Daoy (cell line): ENCODE measurements around the gene C15orf62. TPM values are rescaled to one million over a fixed set of nuclear protein-coding genes. Genes with fewer than 3 reads are reported as not detected.
A peak's percentile ranks its signal among the peaks of the same experiment; 100 is the strongest.

Source experiments
- DNase-seq: peaks from one replicate; pipeline ENCODE4 v3.0.0-alpha.2; 2015; ENCODE audit warnings: low read depth
- total RNA-seq: library from RNA; depleted of rRNA; stranded (reverse); fragments of >200 nt; shearing (Covaris generic); gene quantifications from 2 replicates; pipeline ENCODE4 v1.2.3, GENCODE V29; 2014

The C15orf62 gene
- total RNA-seq, 1 experiment from 2014 or later, result 0.40 TPM

DNA sequence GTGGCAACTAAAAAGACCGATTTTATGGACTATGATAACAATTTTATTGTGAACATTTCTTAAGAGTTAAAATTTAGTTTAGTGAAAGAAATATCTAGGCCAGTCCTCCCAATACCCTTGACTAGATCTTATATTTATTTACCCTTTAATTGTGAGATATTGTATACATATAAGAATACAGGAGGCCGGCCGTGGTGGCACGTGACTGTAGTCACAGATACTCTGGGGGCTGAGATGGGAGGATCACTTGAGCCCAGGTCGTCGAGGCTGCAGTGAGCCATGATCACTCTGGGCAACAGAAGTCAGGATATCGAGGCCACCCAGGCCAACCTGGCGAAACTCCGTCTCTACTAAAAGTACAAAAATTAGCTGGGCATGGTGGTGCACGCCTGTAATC lies 14.0 kb upstream of the C15orf62 start:
- no peak for DNase-seq

DNA sequence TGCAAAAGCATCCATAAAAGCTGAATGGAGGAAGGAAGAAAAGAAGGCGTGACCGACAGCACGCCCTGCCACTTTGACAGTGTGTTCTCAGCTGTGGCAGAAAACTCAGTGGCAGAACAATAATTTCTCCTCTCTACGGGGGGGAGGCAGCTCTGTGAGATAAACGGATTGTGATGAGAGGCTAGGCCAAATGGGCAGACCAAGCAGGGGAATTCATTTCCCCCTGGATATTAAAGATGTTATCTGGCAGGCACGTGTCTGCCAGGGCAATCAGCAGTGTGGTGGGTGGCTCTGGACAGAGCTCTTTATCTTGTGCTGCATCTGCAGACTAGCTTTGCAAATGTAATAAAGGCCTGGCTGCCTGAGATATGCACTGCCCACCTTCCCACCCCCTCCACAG lies 12.8 kb upstream of the C15orf62 start:
- no peak for DNase-seq

GRCh38 chr15:40759961-40760360 lies 9.8 kb upstream of the C15orf62 start:
- no peak for DNase-seq

- DNase-seq, result peak; percentile 73
Measured at GRCh38 chr15:40762919-40763800, 6.6 kb upstream of the C15orf62 start.

DNA sequence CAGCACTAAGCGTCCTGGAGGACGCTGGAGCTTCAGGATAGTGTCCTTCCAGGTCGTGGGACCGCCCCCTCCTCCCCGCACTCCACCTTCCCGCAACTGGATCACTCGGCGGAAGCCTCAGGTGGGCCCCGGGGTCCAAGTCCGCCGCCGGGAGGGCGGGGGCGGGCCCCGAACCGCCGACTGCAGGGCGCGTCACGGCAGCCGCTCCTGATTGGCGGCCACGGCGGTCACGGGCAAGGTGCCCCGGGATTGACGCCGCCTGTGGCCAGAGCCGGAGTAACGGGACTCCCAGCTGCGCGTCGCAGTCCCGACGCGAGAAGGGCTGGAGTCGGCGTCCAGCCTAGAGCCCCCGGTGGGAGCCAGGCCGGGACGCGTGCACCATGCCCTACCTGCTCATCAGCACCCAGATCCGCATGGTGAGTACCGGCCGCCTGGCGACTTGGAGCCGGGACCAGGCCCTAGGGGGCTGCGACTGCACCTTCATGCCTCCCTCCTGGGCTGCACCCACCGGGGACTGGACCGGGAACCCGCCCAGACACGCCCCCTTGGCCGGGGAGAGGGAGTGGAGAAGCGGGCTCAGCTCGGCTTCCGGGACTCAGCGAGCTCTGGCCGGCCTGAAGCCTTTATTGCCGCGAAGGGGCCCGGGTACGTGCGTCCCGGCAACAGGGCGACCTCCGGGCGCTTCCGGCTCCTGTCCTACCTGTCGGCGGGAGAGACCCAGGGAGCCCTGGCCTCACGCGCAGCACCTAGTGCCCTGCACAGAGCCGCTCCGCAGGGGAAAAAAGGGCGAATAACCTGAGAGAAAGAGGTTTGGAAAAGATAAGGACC lies 5.8 kb upstream of the C15orf62 start, which contains the start of gene GCHFR:
TSS of gene GCHFR (plus strand) at position 268 of the 828 bp plus-strand sequence. CDS start at position 381, 113 bp downstream.
- peak; percentile 73 for DNase-seq

- no peak for DNase-seq
Measured at GRCh38 chr15:40764629-40765103, 5.1 kb upstream of the C15orf62 start.

- peak; percentile 36 for DNase-seq
Measured at GRCh38 chr15:40766194-40766815, 3.5 kb upstream of the C15orf62 start.

- DNase-seq, result peak; percentile 81
Measured at GRCh38 chr15:40766906-40767837, 2.6 kb upstream of the C15orf62 start.

DNA sequence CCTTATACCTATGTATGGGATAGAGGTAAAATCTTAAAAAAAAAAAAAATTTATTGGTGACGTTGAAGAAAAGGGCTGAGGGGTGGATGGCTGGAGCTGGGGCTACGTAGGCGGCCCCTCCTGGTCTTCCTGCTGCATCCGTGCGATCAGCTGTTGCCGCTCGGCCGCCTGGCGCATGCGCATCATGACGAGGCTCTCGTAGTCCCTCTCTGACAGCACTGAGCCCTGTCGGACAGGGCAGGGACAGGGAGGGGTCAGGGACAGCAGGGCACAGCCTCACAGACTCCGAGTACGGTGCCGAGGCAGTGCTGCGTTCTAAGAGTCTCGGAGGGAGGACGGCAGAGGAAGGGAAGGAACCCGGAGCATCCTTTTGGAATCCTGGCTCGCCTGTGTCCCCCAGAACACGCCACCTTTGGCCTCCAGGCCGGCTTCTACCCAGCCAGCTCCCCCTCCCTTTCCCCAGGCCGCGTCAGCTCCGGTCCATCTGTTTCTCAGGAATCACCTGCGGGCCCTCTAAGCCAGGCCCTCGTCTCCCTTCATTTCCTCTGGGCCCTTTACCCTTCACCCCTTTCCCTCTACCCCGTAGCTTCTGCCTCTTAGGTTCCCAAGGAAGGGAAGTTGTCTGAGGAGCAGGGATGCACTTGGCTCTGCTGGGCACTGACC lies 1.8 kb upstream of the C15orf62 start:
- DNase-seq, result no peak

- DNase-seq, result peak; percentile 79
Measured at GRCh38 chr15:40768521-40769273, 1.1 kb upstream of the C15orf62 start.

- peak; percentile 22 for DNase-seq
Measured at GRCh38 chr15:40770147-40770721, 454 bp downstream of the C15orf62 start.

DNA sequence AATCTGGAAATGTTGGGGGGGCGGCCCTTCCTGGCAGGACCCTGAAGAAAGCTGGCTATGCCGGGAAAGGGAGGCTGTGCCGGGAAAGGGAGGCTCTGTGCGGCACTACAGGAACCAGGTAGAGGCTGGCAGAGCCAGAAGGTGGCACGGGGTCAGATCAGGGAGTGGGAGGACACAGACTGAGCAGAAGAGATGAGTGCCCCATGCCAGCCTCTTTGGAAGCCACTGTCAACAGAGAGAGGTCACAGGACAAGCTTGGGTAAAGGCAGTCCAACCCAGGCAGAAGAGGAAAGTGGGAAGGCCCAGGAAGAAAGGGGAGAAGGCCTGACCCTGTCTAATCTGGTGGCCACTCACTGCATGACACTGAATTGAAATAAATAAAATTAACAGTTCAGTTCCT lies 1.5 kb downstream of the C15orf62 start:
- no peak for DNase-seq

- no peak for DNase-seq
Measured at GRCh38 chr15:40772014-40772413, 2.2 kb downstream of the C15orf62 start.

DNA sequence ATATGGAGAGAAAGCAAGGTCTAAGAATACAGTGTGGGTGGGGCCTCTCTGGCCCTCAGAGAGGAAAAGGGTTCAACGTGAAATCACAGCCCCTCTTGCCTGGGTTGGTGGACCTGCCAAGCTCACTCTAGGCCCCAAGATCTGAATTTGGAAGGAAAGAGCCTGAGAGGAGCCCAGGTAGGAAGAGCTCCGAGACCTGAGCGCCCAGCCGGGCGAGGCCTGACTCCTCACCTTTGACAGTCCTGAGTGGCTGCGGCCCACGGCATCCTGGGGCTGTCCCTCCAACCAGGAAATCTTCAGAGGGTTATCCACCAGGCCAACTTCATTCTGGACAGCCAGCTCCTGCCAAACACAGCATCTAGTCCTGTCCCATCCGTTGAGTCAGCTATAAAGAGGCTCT lies 3.7 kb downstream of the C15orf62 start:
- no peak for DNase-seq

DNA sequence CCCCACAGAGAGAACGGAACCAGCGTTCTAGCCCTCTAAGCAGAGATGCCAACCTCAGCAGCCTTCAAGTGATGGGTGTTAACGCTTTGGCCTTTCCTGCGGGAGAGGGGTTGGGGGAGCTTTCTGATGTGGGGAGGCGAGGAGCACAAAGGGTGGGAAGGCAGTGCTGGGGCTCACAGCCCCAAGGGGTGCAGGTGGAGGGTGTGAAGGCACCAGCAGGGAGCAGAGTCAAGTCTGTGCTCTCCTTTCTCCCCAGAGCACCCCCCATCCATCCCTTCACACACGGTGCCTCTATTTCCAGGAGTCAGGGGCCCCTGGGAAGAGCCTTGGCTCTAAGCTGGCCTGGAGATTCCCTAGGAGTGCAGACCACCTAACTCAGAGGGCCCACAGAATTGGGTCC lies 4.1 kb downstream of the C15orf62 start:
- DNase-seq, result no peak

GRCh38 chr15:40775007-40775406 lies 5.2 kb downstream of the C15orf62 start:
- no peak for DNase-seq

DNA sequence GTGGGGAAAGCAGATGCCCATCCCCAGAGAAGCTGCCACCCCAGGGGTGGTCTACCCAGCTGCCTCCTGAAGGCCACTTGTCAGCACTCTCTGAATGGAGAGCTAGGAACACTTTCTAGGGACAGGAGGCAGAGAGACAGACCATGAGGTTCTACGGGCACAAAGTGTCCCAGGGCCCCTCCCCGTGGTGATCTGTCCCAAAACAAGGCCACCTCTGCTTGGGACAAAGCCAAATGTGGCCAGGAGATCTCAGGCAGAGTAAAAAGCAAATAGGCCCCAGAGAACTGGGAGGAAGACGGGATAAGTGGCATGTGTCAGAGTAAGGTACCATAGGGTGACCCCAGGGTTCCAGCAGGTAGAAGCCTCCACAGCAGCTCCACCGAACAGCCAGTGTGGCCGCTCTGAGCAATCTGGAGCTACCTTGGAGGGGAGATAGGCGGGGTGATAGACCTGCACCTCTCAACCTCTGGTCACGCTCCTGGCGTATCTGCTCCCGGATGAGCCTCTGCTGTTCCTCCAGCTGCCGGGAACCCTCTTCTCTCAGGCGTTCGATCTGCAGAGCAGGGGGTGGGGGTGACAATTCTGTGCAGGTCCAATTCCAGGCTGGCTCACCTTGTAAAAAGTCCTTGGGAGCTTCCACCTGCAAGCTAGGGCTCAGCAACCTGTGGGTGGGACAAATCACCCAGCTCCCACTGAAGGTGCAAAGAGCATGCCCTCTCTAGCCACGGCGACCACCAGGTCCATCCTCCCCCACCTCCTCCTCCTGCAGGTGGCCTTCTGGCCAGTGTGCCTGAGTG lies 6.2 kb downstream of the C15orf62 start:
- DNase-seq, result no peak

GRCh38 chr15:40776537-40777141 lies 6.9 kb downstream of the C15orf62 start:
- DNase-seq, result peak; percentile 88
